HG02852 (cell line): Measurements from ENCODE around the gene UHRF1.
A peak's percentile ranks its signal among the peaks of the same experiment; 100 is the strongest.
"Not testable (repeated sequence)": the region's sequence is repeated elsewhere in the genome, so short reads cannot be mapped to it uniquely, and the experiment has no call there.

Source experiments
- ATAC-seq: cut with Tn5 transposase; IDR thresholded peaks from one replicate; pipeline ENCODE4 v1.9.1; 2021; ENCODE audit warnings: mild to moderate bottlenecking, moderate library complexity; ENCODE audit not compliant: unreplicated experiment

The UHRF1 gene

DNA sequence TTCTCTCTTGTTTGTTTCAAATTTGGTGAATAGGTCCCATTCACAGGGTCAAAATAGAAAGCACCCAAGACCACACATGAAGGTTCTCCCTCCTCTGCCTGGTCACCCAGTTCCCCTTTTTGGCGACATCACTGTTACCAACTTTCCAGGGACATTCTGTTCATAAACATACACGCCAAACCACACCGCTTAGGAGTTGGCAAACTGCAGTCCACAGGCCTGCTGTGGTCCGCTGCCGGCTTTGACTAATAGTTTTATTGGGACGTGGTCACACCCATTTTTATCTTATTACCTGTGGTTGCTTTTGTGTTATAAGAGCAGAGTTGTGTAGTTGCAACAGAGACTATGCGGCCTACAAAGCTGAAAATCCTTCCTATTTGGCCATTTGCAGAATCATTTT, 24.2 kb downstream of the UHRF1 start:
- no peak for ATAC-seq

DNA sequence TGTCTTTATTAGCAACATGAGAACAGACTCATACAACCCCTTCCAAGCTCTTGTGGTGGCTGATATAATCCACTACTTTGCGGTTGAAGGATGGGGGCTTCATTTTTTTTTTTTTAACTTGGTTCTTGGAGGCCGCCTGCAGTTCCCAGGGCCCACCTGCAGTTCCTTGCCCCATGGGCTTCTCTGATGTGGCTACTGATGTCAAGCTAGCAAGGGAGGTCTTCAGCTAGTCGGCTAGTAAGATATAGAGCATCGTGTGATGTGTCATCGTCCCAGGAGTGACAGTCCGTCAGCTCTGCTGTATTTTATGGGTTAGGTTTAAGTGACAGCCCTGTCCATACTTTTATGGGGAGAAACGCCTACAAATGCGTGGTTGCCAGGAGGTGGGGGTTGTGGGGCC, 26.1 kb downstream of the UHRF1 start:
- ATAC-seq: no peak

DNA sequence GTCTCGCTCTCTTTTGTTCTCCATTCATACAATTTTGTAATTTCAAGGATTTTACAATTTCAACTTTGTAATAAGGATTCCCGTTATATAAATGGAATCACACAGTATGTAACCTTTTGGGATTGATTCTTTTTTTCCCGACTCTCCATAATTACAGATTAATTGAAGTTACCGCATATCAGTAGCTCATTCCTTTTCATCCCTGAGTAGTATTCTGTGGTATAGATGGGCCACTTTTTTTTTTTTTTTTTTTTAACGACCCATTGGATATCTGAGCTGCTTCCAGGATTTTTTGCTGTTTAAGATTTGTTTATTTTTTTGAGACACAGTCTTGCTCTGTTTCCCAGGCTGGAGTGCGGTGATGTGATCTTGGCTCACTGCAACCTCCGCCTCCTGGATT, 27.8 kb downstream of the UHRF1 start:
- ATAC-seq: no peak

- not testable (repeated sequence) for ATAC-seq
Observed at GRCh38 chr19:4938461-4938860, 29.2 kb downstream of the UHRF1 start.

- no peak for ATAC-seq
Observed at GRCh38 chr19:4939466-4939865, 30.2 kb downstream of the UHRF1 start.

DNA sequence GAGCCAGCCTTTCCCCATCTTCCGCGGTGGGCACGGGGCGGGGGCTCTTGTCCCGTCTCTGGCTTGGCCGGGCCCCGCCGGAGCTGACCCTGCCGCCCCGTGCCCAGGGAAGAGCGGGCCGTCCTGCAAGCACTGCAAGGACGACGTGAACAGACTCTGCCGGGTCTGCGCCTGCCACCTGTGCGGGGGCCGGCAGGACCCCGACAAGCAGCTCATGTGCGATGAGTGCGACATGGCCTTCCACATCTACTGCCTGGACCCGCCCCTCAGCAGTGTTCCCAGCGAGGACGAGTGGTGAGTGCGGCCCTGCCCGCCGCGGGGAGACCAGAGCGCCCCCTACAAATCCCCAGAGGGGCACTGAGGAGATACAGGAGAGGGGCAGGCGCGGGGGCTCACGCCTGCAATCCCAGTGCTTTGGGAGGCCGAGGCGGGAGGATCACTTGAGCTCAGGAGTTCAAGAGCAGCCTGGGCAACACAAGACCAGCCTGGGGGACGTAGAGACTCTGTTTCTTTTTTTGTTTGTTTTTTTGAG, 32.4 kb downstream of the UHRF1 start:
- ATAC-seq: not testable (repeated sequence)

GRCh38 chr19:4950650-4951049, 41.3 kb downstream of the UHRF1 start:
- not testable (repeated sequence) for ATAC-seq

GRCh38 chr19:4951656-4952055, 42.4 kb downstream of the UHRF1 start:
- ATAC-seq: no peak

- ATAC-seq: no peak
Observed at GRCh38 chr19:4952945-4953344, 43.6 kb downstream of the UHRF1 start.

- not testable (repeated sequence) for ATAC-seq
Observed at GRCh38 chr19:4954320-4955149, 45.2 kb downstream of the UHRF1 start.

DNA sequence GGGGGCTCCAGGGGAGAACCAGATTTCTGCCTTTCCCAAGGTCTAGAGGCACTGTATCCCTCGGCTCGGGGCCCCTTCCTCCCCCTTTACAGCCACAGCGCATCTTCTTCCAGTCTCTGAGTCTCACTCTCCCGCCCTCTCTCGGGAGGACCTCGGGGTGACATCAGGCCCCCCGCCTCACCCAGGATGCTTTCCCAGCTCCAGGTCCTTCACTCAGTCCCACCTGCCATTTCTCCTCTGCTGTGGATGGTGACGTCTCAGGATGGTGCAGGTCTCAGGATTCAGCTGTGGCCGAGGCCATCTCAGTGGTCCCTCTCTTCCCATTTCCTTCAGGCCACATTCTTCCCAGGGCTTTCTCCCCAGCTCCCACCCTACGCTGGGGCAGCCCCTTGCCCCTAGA, 46.0 kb downstream of the UHRF1 start:
- ATAC-seq: no peak

GRCh38 chr19:4957981-4958380, 48.7 kb downstream of the UHRF1 start:
- no peak for ATAC-seq

- ATAC-seq: no peak
Observed at GRCh38 chr19:4962085-4962619, 52.9 kb downstream of the UHRF1 start.

- no peak for ATAC-seq
Observed at GRCh38 chr19:4965061-4965460, 55.8 kb downstream of the UHRF1 start.

DNA sequence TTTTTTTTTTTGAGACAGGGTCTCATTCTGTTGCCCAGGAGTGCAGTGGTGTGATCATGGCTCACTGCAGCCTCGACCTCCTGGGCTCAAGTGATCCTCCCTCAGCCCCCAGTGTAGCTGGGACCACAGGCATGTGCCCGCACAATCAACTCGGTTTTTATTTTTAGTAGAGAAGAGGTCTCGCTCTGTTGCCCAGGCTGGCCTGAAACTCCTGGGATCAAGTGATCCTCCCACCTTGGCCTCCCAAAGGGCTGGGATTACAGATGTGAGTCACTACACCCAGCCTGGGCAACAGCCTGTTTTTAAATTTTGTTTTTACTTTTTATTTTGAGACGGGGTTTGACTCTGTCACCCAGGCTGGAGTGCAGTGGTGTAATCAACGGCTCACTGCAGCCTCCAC, 57.3 kb downstream of the UHRF1 start:
- ATAC-seq: no peak

DNA sequence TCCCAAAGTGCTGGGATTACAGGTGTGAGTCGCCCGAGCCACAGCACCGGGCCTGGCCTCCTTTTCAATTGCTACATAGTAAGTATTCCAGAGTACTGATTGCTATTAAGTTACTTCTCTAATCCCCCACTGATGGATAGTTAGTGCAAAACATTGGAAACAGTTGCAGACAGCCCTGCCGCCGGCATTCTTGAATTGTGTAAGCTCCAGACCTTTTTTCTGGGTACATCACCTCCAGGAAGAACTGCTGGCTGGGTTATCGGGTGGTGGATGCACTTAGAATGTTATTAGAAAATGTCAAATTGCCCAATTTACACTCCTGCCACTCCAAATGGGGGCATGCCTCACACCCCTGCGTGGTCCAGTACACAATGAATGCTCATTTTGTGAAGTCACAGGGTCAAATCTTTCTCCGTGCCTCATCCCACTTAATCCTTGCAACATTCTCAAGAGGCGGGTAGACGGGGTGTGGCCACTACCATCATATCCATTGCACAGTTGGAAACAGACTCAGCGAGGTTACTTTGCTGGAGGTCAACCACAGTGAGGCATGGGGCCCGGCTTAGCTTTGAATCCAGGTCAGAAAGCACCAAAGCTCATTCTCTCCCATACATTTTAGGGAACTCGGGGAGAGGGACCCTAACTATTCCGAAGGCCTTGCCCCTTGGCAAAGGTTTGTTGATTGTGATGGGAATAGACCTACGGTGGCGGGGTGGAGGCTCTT, 58.6 kb downstream of the UHRF1 start:
- no peak for ATAC-seq

GRCh38 chr19:4968462-4969291, 59.4 kb downstream of the UHRF1 start, which contains the start of gene KDM4B:
Gene KDM4B (plus strand): TSS chr19:4969113. CDS start chr19:5032891, 63,778 bp downstream.
- peak; percentile 87 for ATAC-seq

- no peak for ATAC-seq
Observed at GRCh38 chr19:4969292-4969771, 60.0 kb downstream of the UHRF1 start.

DNA sequence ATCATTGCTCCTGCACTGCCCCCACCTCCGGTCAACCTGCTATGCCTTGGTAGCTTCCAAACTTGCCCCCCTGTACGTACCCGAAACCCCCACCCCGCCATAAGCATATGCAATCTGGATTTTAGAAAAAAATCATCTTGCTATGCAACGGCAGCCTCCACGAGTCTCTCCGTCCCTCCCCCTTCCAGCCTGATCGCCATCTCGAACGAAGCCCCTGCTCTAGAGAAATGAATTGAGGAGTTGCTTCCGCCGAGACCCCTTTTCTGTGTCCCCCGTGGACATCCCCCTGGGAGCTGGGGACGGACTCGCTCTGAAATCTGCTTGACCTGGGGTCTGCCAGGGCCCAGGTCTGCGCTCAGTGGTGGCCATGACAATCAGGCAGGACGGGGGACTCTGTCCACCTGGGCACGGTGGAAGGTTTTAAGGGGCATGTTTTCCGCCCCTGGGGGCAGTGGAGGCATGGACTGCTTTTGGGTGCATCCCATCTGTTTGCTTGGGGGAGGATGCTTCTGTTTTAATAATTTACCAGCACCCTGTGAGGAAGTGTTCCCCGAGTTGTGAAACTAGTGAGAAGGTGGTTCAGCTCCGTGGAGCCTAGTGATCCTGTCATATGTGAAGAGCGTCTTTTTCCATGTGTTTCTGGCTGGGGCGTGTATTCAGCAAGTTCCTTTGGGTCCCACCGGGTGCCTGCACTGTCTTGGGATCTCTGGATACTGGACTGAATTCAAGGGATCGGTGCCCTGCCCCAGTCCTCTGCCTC, 60.7 kb downstream of the UHRF1 start:
- no peak for ATAC-seq
